SK-N-MC (cell line): Measurements from ENCODE around the gene PDZRN3.

Experiments
- EZH2 ChIP-seq: fragments of 200-600 bp; sonication (generic); IDR thresholded peaks from one replicate; pipeline ENCODE4 v1.6.1; 2017; ENCODE audit warnings: antibody characterized with exemption
- FOXP2 ChIP-seq: optimal IDR thresholded peaks from 2 replicates; pipeline ENCODE3; 2011; ENCODE audit warnings: mild to moderate bottlenecking, moderate library complexity; ENCODE audit not compliant: insufficient read depth; ENCODE audit errors: extremely low read length, control extremely low read depth
- POLR2AphosphoS5 ChIP-seq: IDR thresholded peaks from 2 replicates; pipeline ENCODE4 v1.6.1; 2012; ENCODE audit warnings: mild to moderate bottlenecking, low read depth, low read length, borderline replicate concordance

GRCh38 chr3:73516631-73517030 lies 108.1 kb downstream of the PDZRN3 start:
- TF ChIP-seq POLR2AphosphoS5 (no peak), EZH2 (no peak), FOXP2 (no peak)
